GM19351 (cell line): ENCODE measurements around the gene ZNF24.
A peak's percentile ranks its signal among the peaks of the same experiment; 100 is the strongest.

Source experiments
- ATAC-seq: cut with Tn5 transposase; IDR thresholded peaks from one replicate; pipeline ENCODE4 v1.9.1; 2021; ENCODE audit warnings: mild to moderate bottlenecking, moderate library complexity; ENCODE audit not compliant: unreplicated experiment

The ZNF24 gene

DNA sequence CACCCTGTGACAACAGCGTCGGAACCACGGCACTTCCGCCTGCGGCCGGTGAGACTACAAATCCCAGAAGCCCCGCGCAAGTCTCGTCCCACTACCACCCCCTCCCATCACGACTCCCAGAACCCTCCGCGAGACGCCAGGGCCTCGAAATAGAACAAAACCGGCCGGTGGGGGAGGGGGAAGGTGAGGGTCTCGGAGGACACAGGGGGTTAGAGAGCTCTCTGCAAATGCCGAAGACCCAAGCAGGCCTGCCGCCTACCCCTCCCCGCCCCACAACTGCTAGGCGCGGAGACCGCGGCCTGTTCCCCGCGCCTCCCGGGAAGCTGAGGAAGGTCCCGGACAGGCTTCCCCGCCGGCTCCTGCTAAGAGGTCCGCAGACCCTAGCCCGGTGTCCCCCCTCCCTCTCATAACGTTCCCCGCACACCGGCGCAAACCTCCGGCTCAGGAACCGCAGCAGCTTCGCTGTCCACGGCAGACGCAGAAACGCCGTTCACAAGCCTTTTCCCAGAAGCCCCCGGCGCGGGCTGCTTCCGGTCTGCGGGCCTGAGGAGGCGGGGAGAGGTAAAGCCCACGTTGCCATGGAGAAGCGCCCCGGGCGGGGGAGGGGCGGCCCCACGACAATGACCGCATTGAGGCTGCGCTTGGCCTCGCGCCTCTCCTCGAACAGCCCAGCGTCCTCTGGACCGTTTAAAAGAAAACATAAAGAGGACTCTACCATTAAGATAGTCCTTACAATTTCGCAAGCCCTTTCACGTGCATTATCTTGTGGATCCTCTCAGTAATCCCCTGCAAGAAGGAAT is at the start of gene ZNF24:
Gene ZNF24, minus strand, starts transcription at position 485 of the 800 bp plus-strand sequence. CDS start 3,770 bp downstream, outside the sequence.
- peak; percentile 90 for ATAC-seq

DNA sequence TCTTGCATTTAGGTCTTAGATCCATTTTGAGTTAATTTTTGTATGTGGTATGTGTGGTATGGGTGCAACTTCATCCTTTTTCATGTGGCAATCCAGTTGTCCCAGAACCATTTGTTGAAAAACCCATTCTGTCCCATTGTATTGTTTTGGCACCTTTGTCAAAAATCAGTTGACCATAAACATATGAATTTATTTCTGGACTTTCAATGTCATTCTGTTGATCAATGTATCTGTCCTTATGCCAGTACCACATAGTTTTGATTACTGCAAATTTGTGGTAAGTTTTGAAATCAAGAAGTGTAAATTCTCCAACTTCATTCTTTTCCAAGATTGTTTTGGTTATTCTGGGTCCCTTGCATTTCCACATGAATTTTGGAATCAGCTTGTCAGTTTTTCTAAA is 49.5 kb upstream of the ZNF24 start:
- no peak for ATAC-seq

DNA sequence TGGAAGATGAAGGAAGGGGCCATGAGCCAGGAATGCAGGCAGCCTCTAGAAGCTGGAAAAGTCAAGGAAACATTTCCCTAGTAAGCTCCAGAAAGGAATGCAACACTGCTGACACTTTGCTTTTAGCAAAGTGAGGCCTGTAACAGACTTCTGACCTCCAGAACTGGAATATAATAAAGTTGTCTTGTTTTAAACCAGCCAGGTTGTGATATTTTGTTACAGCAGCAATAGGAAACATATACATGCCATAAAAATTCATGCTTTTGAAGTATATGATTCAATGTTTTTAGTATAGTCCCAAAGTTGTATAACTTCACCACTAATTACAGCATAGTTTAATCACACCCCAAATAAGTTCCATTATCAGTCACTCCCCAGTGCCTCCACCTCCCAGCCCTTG is 48.2 kb upstream of the ZNF24 start:
- ATAC-seq = no peak

DNA sequence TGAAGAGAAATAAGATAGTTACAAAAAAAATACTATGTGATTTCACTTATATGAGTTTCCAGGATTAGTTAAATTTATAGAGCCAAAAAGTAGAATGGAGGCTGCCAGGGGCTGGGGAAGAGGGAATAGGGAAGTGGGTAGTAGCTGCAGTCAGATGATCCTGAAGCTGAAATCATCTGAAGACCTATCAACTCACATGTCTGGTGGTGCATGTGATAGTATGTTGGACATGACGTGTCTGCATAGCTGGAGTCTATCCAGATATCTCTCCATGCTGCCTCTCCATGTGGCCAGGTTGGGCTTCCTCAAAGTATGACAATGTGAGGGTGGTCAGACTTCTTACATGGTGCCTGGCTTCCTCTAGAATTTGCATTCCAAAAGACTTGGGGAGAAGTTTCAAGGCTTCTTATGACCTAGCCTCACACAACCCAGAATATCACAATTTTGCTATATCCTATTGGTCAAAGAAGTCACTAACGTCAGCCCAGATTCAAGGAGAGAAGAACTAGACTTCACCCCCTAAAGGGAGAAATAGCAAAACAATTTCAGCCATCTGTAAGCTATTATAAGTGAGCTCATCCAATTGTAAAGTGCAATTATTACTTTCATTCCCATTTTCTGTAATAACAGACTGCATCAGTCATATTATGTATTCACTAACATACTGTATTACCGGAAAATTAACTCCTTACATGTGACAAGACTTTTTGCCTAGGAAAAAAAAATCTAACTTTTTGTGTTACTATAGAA is 46.9 kb upstream of the ZNF24 start:
- ATAC-seq = no peak

DNA sequence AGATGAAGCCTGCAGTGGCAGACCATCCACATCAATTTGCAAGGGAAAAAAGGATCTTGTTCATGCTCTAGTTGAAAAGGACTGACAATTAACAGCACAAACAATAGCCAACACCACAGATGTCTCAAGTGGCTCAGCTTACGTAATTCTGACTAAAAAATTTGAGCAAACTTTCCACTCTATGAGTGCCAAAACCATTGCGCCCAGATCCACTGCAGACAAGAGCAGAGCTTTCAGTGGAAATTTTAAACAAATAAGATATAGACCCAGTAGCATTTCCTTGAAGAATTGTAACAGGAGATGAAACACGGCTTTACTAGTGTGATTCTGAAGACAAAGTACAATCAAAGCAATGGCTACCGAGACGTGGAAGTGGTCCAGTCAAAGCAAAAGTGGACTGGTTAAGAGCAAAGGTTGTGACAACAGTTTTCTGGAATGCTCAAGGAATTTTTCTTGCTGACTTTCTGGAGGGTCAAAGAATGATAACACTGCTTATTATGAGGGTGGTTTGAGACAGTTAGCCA is 44.9 kb upstream of the ZNF24 start:
- no peak for ATAC-seq

DNA sequence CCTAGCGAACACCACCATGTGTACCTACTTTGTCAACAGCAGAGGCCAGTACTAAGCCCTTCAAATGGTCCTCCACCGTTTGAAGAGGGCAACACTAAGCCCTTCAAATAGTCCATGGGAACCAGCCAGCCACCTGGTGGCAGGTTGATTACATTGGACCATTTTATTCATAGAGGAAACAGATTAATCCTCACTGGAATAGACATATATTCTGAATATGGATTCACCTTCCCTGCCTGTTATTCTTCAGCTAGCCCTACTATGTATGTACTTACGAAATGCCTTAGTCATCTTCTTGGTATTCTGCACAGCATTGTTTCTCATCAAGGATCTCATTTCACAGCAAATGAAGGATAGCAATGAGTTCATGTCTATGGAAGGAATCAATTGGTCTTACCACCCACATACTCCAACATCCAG is 42.9 kb upstream of the ZNF24 start:
- ATAC-seq = peak; percentile 34

DNA sequence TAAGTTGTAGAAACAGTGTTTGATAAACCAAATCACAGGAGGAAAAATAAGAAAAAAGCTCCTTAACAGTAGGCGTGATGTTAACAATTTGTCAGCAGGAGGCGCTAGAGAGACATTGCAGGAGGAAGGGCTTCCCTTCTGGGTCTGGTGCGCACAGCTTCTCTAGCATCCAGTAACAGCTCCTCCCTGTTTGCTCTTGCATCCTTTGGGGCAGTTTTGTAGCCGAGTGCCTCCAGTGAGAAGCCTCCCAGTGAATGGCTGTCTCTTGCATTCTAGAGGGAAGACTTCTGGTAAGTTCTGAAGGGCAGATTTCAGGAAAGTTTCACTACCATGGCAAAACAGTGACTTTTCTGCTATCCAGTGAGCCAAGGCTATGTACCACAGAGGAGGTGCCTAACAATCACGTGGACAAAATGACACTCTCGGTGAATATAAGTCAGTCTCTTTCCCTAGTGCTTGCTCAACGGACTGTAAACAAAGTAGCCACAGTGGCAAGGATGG is 42.4 kb upstream of the ZNF24 start:
- peak; percentile 92 for ATAC-seq

DNA sequence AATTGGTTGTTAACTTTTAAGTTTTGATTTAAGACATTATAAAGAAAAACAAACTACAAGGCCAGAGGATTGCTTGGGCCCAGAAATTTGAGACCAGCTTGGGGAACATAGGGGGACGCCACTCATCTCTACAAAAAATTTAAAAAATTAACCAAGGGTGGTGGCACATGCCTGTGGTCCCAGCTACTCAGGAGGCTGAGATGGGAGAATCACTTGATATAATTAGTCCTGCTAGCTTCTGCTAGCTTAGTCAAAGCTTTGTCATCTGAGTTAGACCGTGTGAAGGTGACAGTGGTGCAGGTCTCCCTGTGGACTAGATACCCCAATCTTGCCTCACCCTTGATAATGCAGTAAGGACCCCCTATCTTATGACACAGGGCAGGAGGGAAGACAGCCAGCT is 38.9 kb upstream of the ZNF24 start:
- ATAC-seq = no peak

DNA sequence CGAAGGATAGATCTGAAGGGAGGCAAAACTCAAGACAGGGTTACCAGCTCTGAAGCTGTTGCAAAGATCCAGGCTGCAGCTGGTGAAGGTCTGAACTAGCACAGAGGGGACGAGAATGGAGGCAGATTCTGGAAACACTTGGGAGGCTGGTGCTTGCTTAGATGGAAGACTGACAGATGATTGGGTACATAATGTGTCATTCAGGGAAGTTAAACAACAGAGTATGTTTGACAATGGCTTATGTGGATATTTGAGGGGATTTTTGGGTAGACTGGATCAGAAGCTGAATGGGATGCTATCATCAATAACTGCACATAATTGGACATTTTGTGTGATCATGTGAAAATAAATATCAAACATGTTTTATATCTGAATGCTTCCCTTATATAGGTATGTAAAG is 35.2 kb upstream of the ZNF24 start:
- ATAC-seq = no peak

DNA sequence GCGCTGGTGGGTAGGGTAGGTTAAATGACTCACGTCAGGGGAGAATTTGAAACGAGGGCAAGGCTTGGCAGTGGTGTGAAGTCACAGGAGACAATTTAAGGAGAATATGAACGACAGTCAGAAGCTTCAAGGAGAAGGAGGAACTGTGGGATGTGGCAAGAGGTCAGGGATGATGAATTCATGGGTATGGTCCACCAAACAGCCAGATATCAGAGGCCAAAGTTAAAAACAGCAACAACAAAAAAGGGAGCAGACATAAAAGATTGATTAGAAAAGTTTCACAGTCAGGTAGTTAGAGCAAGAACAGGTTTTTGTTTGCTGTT is 34.3 kb upstream of the ZNF24 start:
- no peak for ATAC-seq

DNA sequence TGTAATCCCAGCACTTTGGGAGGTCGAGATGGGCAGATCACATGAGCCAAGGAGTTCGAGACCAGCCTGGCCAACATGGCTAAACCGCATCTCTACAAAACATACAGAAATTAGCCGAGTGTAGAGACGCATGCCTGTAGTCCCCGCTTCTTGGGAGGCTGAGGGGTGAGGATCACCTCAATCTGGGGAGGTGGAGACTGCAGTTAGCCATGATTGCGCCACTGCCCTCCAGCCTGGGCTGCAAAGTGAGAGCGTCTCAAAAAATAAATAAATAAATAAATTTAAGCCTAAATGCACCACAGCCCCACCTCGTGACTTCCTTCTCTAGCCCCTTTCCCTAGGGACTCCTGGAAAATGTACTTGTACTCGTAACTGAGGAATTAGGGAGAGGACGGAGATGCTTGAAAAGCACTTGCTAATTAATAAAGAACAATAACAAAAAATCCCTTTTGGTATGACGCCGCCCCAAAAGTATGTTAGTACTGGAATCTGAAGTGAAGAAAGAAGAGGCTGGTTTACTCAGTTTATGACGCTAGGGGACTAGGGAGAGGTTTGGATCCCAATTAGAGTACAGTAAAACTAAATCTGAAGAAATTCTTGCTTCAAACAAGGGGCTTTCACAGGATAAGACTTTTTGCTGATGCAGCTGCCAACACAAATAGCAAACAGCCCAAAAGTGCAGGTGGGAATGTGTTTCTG is 33.8 kb upstream of the ZNF24 start:
- no peak for ATAC-seq

DNA sequence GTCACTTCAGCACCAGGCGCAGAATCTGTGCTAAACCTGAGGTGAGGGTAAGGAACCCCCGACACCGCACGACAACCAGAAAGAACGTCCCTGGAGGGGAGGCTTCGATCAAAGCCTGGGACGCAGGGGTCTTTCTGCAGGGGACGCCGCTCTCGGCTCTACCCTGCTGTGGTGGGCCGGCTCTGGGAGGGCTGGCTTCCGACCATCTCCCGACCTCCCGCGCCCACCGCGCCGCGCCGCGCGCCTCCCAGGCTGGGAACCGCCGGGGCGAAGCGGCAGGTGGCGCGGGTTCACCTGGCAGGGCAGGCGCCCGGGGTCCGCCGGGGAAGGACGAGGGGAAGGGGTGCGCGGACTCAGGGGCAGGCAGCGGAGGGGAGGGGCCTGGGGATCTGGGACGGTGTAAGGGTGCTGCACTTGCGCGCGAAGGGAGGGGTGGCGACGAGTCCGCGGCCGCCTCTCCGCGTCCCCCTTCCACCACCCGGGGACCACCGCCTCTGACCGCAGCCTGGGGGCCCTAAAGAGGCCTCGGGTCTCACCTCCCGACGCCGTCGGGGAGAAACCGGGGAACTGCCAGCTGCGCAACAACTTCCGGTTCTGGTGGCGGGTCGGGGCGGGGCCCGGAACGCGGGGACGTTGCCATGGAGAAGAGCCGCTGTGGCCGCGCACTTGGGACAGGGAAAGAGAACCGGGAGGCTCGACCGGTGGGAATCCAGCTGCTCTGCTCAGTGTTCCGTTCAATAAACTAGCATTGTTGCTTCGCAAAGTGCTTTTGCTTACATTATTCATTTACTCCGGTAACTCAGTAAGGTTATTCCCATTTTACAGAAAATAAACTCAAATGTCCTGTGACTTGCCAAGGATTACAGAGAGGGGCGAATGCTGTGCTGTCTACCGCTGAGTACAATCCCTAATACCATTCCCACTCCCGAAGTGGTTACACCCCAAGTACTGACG is 32.8 kb upstream of the ZNF24 start, which contains the start of gene ZNF396:
Gene ZNF396, minus strand, starts transcription at position 596 of the 954 bp plus-strand sequence. CDS start 3,045 bp downstream, outside the sequence.
- peak; percentile 78 for ATAC-seq

DNA sequence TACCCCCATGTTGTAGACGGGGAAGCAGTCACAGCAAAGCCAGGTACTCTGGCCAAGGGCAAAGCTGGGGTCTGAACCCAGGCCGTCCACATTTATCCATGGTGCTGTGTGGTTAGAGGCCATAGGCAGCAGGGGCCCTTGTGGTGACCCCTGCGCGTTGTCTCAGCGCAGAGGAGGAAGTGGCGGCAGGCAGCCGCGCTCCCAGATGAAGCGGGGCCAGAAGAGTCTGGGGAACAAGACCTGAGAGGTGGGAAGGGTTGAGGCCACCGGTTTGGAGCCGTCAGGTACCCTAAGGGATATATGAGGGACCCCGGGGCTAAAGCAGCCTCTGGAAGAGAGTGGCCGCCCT is 32.1 kb upstream of the ZNF24 start:
- peak; percentile 73 for ATAC-seq

DNA sequence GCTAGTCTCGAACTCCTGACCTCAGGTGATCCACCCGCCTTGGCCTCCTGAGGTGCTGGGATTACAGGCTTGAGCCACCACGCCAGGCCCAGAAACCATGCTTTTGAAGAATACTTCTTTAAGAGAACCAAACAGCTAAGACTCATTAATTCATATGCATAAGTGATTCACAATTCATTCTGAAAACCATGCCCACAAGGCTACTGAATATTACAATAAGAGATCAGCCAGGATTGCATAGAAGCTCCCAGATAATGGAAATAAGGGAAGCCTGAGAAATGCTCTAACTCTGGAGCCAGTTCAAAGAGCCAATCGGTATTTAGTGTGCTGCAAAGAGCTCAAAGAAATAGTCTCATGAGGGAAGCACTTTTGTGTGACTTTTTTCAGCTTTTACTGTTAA is 30.5 kb upstream of the ZNF24 start:
- no peak for ATAC-seq

DNA sequence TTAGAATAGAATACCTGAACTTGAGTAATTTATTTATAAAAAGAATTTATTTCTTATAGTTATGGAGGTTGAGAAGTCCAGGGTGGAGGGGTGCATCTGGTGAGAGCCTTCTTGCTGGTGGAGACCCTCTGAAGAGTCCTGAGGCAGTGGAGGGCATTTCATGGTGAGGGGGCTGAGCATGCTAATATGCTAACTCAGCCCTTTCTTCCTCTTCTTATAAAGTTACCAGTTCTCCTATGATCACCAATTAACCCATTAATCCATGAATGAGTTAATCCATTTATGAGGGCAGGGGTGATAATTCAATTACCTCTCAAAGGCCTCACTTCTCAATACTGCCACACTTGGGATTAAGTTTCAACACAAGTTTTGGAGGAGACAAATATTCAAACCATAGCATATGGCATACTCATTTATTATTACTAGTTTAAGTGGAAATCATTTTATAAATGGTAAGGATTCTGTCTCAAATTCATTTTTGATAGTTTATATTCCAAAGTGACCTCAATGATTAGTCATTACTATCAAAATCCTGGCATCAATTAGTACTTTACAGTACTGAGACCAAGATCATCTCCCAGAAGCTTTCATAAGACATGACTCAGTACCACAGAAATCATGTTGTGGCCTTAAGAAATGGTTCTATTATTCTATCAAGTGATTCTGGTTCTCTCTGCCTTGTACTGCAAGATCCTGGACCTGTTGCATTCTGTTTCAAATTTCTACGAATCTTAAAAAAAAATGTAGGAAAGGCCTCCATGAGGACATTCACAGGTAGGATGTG is 27.4 kb upstream of the ZNF24 start:
- no peak for ATAC-seq

DNA sequence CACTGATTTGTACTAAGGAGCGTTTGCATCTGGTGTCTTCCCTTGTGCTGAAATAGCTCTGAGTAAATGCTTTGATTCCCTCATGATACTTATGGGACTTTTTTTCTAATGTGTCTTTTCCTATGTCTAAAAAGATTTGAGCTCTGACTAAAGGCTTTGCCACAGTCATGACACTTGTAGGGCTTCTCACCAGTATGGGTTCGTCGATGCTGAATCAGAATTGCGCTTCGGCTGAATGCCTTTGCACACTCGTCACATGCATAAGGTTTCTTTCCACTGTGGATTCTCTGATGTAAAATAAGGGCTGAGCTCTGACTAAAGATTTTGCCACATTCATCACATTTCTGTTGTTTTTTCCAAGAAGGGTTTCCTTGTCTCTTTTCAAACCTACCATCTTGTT is 24.9 kb upstream of the ZNF24 start:
- no peak for ATAC-seq

DNA sequence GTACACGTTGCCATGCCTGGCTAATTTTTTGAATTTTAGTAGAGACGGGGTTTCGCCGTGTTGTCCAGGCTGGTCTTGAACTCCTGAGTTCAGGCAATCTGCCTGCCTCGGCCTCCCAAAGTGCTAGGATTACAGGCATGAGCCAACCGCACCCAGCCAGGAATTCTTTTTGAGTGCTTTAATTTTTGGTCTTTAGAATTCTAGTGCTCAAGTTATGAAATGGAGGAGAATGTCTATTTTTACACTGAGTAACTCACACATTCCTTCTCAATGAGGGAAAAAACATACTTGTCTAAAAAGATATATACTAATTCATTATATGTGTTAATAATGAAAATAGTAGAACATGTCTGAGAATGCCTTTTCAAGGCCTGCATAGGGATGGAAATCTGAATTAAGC is 24.4 kb upstream of the ZNF24 start:
- no peak for ATAC-seq

DNA sequence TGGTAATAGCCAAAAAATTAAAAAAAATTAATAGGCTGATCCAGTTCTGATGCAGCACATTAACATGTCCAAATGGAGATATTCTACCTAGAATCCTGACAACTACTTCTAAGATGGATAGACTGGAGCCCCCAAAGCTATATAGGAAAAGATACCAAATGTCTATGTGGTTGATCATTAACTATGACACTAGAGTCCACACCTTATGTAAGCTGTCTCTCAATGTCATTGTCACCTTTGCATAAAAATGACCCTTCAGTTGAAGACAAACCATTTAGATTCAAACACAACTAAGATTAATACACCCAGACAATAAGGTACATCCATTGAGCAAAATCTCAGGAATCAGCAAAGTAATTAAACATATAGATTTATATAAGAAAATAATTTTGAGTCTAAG is 18.3 kb upstream of the ZNF24 start:
- ATAC-seq = no peak

DNA sequence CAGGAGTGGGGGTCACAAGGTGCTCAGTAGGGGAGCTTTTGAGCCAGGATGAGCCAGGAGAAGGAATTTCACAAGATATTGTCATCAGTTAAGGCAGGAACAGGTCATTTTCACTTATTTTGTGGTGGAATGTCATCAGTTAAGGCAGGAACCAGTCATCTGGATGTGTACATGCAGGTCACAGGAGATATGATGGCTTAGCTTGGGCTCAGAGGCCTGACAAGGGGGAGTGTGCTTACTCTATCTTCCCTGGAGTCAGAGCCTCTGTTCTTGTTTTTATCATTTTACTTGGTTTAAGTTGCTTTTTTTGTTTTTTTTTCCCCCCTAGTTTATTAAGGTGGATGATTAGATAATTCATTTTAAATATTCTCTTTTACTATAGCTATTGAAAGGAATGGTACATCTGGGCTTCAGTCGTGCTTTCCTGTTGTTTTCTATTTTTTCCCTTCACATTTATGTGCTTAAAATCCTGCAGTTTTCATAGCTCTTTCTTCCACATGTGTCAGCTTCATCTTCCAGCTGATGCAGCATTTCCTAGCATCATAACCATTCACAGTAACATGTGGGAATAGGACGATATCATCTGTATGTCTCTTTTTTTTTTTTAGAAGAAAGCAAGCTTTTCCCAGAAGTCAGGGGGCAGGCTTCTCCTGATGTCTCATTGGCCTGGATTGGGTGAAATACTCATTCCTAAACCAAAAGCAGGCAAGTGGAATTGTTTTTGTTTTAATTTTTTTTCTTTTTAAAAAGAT is 17.5 kb upstream of the ZNF24 start:
- ATAC-seq = no peak
